ENCODE data around the gene ICE1.
"Not testable (repeated sequence)": the region's sequence is repeated elsewhere in the genome, so short reads cannot be mapped to it uniquely, and the experiment has no call there.

ICE1 gene

GRCh38 chr5:5421961-5422818 lies at the start of gene ICE1:
ICE1 (plus strand) TSS chr5:5422677; CDS start chr5:5422916, 239 bp downstream.
- peak; percentile 96 for DNase-seq

GRCh38 chr5:5372930-5373329 lies 49.5 kb upstream of the ICE1 start:
- DNase-seq: no peak

GRCh38 chr5:5373351-5373989 lies 49.0 kb upstream of the ICE1 start:
- no peak for DNase-seq

GRCh38 chr5:5374009-5374715 lies 48.3 kb upstream of the ICE1 start:
- no peak for DNase-seq

GRCh38 chr5:5377780-5378179 lies 44.7 kb upstream of the ICE1 start:
- DNase-seq: no peak

GRCh38 chr5:5378531-5378930 lies 43.9 kb upstream of the ICE1 start:
- DNase-seq: no peak

- no peak for DNase-seq
These were observed 42.2 kb upstream of the ICE1 start for GRCh38 chr5:5380298-5380697.

GRCh38 chr5:5381310-5381913 lies 41.1 kb upstream of the ICE1 start:
- DNase-seq: no peak

GRCh38 chr5:5383461-5383860 lies 39.0 kb upstream of the ICE1 start:
- DNase-seq: no peak

- no peak for DNase-seq
These were observed 37.7 kb upstream of the ICE1 start for GRCh38 chr5:5384660-5385330.

GRCh38 chr5:5385331-5385662 lies 37.2 kb upstream of the ICE1 start:
- no peak for DNase-seq

GRCh38 chr5:5386329-5386728 lies 36.1 kb upstream of the ICE1 start:
- no peak for DNase-seq

GRCh38 chr5:5387192-5387591 lies 35.3 kb upstream of the ICE1 start:
- DNase-seq: no peak

GRCh38 chr5:5387777-5388176 lies 34.7 kb upstream of the ICE1 start:
- no peak for DNase-seq

- not testable (repeated sequence) for DNase-seq
These were observed 32.2 kb upstream of the ICE1 start for GRCh38 chr5:5390121-5390869.

GRCh38 chr5:5392504-5392903 lies 30.0 kb upstream of the ICE1 start:
- DNase-seq: not testable (repeated sequence)

GRCh38 chr5:5394384-5394986 lies 28.0 kb upstream of the ICE1 start:
- peak; percentile 35 for DNase-seq

GRCh38 chr5:5395093-5395492 lies 27.4 kb upstream of the ICE1 start:
- not testable (repeated sequence) for DNase-seq

- DNase-seq: no peak
These were observed 24.4 kb upstream of the ICE1 start for GRCh38 chr5:5398071-5398470.

GRCh38 chr5:5401095-5401494 lies 21.4 kb upstream of the ICE1 start:
- no peak for DNase-seq

GRCh38 chr5:5403741-5404140 lies 18.7 kb upstream of the ICE1 start:
- no peak for DNase-seq

GRCh38 chr5:5404381-5404780 lies 18.1 kb upstream of the ICE1 start:
- no peak for DNase-seq
